ENCODE data around the gene MYBL2.
"Not testable (repeated sequence)": the region's sequence is repeated elsewhere in the genome, so short reads cannot be mapped to it uniquely, and the experiment has no call there.

The MYBL2 gene

GRCh38 chr20:43666376-43667328 is at the start of gene MYBL2:
MYBL2 (plus strand) TSS chr20:43667114; CDS start chr20:43667284, 170 bp downstream.
- peak; percentile 47 for DNase-seq

- no peak for DNase-seq
Measured at GRCh38 chr20:43631598-43631997, 35.3 kb upstream of the MYBL2 start.

GRCh38 chr20:43636429-43636828 is 30.5 kb upstream of the MYBL2 start:
- DNase-seq, result no peak

GRCh38 chr20:43642548-43642947 is 24.4 kb upstream of the MYBL2 start:
- no peak for DNase-seq

- no peak for DNase-seq
Measured at GRCh38 chr20:43650997-43651525, 15.9 kb upstream of the MYBL2 start.

GRCh38 chr20:43651650-43652184 is 15.2 kb upstream of the MYBL2 start:
- not testable (repeated sequence) for DNase-seq

GRCh38 chr20:43653966-43654365 is 12.9 kb upstream of the MYBL2 start:
- no peak for DNase-seq

- not testable (repeated sequence) for DNase-seq
Measured at GRCh38 chr20:43655176-43655575, 11.7 kb upstream of the MYBL2 start.

GRCh38 chr20:43655937-43656336 is 11.0 kb upstream of the MYBL2 start:
- DNase-seq, result no peak

GRCh38 chr20:43658069-43658722 is 8.7 kb upstream of the MYBL2 start:
- no peak for DNase-seq

GRCh38 chr20:43658723-43659419 is 8.0 kb upstream of the MYBL2 start:
- DNase-seq, result no peak

- DNase-seq, result no peak
Measured at GRCh38 chr20:43662943-43663655, 3.8 kb upstream of the MYBL2 start.

GRCh38 chr20:43665466-43666176 is 1.3 kb upstream of the MYBL2 start:
- no peak for DNase-seq

GRCh38 chr20:43667341-43668132 is 623 bp downstream of the MYBL2 start:
- DNase-seq, result no peak

- DNase-seq, result no peak
Measured at GRCh38 chr20:43669332-43669731, 2.4 kb downstream of the MYBL2 start.

- no peak for DNase-seq
Measured at GRCh38 chr20:43670423-43670822, 3.5 kb downstream of the MYBL2 start.

GRCh38 chr20:43676368-43676767 is 9.5 kb downstream of the MYBL2 start:
- no peak for DNase-seq

GRCh38 chr20:43680981-43681380 is 14.1 kb downstream of the MYBL2 start:
- no peak for DNase-seq

GRCh38 chr20:43681468-43681942 is 14.6 kb downstream of the MYBL2 start:
- DNase-seq, result peak; percentile 86

GRCh38 chr20:43681991-43682410 is 15.1 kb downstream of the MYBL2 start:
- DNase-seq, result peak; percentile 53

Measured in NCI-H510A treated with DMSO at 0.1 percent for 48 hours (cell line).